Fibroblast of skin of left quadriceps (primary cell): ENCODE results near the gene MINAR2.

Experiments used
- DNase-seq, 2 experiments: peaks; one replicate each; pipeline ENCODE4 v3.0.0-alpha.2; 2013; ENCODE audit warnings: low read depth in 2 of 2

MINAR2 gene

DNA sequence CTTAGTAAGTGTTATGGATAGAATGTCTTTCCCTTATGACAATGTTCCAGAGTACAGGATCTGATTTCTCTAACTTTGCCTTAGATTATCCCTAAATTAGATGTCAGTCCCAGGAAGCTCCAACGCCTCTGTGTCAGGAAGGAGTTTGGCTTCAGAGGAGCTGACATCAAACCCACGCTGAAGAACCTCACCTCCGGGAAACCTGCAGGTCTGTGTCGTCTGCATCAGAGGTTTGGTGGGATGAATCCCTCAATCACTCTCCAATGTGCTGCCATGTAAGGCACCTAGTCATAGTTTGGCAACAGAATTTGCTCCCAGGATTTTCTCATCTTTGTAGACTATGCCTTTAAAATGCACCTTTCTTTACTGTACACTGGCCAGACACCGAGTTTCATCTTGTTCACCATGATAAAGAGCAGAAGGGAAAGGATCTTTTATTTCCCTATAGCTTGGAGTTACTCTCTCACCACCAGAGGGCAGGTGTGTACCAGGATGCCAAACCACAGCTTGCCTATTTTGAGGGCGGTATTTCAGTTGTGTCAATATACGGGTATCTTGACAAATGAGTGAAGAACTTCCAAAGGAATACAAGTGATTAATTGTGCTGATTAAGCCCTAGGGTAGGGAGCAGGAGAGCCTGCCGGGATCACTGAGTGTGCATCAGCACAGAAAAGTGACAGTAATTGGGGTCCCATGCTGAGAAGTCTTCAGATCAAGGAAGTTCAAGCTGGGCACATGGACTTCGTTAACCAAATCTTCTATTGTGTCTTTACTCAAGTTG is 23.4 kb downstream of the MINAR2 start:
- DNase-seq, result peak; percentile 33 to 47

DNA sequence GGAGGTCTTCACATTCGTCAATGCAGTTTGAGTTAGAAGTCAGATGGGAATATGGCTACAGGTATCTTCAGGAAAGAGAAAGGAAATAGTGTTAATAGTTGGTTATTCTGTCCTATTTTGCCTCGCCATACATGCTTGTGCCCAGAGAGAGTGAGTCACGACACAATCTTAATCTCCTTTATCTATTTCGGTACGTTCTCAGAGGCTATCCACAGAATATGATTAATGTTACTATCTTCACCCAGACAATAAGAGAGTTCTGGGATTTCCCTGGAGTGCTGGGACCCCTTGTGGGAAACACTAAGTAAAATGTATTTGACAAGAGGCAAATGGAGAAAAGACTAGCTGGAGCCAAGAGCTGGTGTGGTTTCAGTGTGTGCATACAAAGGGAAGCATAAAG is 25.5 kb downstream of the MINAR2 start:
- no peak for DNase-seq

DNA sequence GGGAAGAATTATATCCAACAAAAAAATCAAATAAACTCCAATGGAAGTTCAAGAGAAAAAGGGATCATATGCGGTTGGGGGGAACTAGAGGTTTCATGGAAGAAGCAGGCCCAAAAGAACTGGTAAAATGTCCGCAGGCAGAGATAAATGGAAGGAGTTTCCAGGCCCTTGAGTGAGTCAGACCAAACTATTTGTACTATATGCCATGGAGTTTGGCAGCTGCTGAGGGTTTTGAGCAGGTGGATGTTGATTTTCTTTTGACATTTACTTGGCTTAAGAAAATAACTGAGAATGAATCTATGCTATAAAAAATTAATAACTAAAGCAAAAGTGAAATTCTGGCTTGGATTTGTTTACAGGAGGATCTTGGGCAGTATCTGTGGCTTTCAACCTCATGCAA is 33.7 kb downstream of the MINAR2 start:
- DNase-seq, result no peak

DNA sequence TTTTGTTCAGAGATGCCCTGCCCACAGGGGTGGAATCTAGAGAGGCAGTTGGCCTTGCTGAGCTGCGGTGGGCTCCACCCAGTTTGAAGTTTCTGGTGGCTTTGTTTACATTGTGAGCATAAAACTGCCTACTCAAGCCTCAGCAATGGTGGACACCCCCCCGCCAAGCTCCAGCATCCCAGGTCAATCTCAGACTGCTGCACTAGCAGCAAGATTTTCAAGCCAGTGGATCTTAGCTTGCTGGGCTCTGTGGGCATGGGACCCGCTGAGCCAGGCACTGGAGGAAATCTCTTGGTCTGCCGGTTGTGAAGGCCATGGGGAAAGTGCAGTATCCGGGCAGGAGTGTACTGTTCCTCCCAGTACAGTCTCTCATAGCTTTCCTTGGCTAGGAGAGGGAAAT is 55.5 kb downstream of the MINAR2 start:
- DNase-seq, result no peak

DNA sequence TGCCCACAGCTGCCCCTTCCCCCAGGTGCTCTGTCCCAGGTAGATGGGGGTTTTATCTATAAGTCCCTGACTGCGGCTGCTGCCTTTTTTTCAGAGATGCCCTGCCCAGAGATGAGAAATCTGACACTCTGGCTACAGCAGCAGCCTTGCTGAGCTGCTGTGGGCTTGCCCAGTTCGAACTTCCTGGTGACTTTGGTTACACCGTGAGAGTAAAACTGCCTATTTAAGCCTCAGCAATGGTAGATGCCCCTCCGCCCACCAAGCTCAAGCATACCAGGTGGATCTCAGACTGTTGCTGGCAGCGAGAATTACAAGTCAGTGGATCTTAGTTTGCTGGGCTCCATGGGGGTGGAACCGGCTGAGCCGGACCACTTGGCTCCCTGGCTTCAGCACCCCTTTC is 56.8 kb downstream of the MINAR2 start:
- DNase-seq, result no peak

DNA sequence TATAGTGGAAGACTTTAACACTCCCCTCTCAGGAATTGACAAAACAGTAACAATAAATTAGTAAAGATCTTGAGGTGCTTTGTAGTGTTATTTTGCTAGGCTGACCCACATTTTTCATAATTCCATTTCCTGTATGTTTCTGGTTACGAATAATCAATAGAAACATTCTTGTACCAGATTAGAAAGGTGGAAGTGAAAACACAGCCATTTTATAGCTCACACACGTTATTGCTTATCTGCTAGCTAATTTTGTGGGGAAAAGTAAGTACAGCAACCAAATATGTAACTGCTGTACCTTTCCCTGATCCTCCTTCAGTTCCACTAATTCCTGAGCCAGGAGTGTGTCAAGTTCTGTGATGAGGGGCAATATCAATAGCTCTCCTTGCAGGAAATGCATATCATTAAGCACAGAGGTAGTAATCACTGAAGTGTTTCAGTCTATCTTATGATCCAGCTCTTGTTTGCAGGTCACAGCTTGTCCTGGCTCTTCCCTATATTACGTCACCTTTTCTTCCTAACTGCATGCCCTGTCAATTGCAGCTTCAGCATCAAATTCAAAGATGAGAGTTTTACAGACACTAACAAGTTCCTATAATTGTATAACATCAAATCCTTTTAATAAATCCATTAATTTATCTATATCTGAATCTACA is 59.4 kb downstream of the MINAR2 start:
- DNase-seq, result no peak
